ENCODE data around the gene NCBP1. TPM values are rescaled to one million over a fixed set of nuclear protein-coding genes. Genes with fewer than 3 reads are reported as not detected.

NCBP1 gene
- total and polyA plus RNA-seq, 9 donors, result 8.6 to 32.0 (median 19.1) TPM

- DNase-seq, result no peak
- Histone ChIP-seq H3K27ac (no peak overlapping the region), H3K9me3 (no peaks in the 10 kb centered on the region), H3K4me3 (no peak overlapping the region), H3K27me3 (no peaks in the 10 kb centered on the region), H3K36me3 (no peaks in the 10 kb centered on the region), H3K4me1 (ENCODE audit: insufficient read depth) (no peaks in the 10 kb centered on the region)
- WGBS, 3 donors, result 57 to 73% (median 68%) methylated on average over 5 of the region's 5 CpGs
- intact Hi-C loops (cut with DNase I), result no loop called here
- no peak for TF ChIP-seq CTCF (IDR thresholded peaks at IDR 0.05)
- TF ChIP-seq POLR2A (IDR thresholded peaks at IDR 0.05), result no peak
- no peak for TF ChIP-seq EP300 (IDR thresholded peaks at IDR 0.05)
Measured at GRCh38 chr9:97660340-97660739, 26.7 kb downstream of the NCBP1 start.

- Histone ChIP-seq H3K27me3 (no peaks in the 10 kb centered on the region), H3K4me1 (ENCODE audit: insufficient read depth) (no peaks in the 10 kb centered on the region), H3K9me3 (no peaks in the 10 kb centered on the region), H3K36me3 (no peaks in the 10 kb centered on the region), H3K4me3 (no peak overlapping the region), H3K27ac (no peak overlapping the region)
- DNase-seq, result no peak
- intact Hi-C loops (cut with DNase I), result no loop called here
- TF ChIP-seq POLR2A (IDR thresholded peaks at IDR 0.05) (no peak), CTCF (IDR thresholded peaks at IDR 0.05) (no peak), EP300 (IDR thresholded peaks at IDR 0.05) (no peak)
- whole genome bisulfite sequencing, 3 donors, result 86 to 99% (median 89%) methylated on average over 2 of the region's 2 CpGs
Measured at GRCh38 chr9:97660847-97661246, 27.2 kb downstream of the NCBP1 start.

GRCh38 chr9:97665742-97666141, 32.1 kb downstream of the NCBP1 start:
- no peak for TF ChIP-seq POLR2A (IDR thresholded peaks at IDR 0.05)
- TF ChIP-seq CTCF (IDR thresholded peaks at IDR 0.05), result no peak
- TF ChIP-seq EP300 (IDR thresholded peaks at IDR 0.05), result no peak
- intact Hi-C loops (cut with DNase I), result no loop called here
- Histone ChIP-seq H3K4me3 (no peak overlapping the region), H3K36me3 (no peaks in the 10 kb centered on the region), H3K9me3 (no peaks in the 10 kb centered on the region), H3K4me1 (ENCODE audit: insufficient read depth) (no peaks in the 10 kb centered on the region), H3K27ac (no peak overlapping the region), H3K27me3 (no peaks in the 10 kb centered on the region)
- no peak for DNase-seq
- WGBS, 3 donors, result 91 to 93% (median 92%) methylated on average over 3 of the region's 3 CpGs

GRCh38 chr9:97666907-97667686, 33.5 kb downstream of the NCBP1 start:
- intact Hi-C loops (cut with DNase I), result no loop called here
- Histone ChIP-seq H3K36me3 (no peaks in the 10 kb centered on the region), H3K27ac (no peak overlapping the region)

More at GRCh38 chr9:97666907-97667686, 33.5 kb downstream of the NCBP1 start:
- no peaks in the 10 kb centered on the region for H3K27me3 ChIP-seq
- no peaks in the 10 kb centered on the region for H3K4me1 ChIP-seq (ENCODE audit: insufficient read depth)
- DNase-seq, result no peak
- WGBS, 3 donors, result 79 to 86% (median 82%) methylated on average over 5 of the region's 5 CpGs
- TF ChIP-seq EP300 (IDR thresholded peaks at IDR 0.05) (no peak), POLR2A (IDR thresholded peaks at IDR 0.05) (no peak), CTCF (IDR thresholded peaks at IDR 0.05) (no peak)
- H3K9me3 ChIP-seq, result no peaks in the 10 kb centered on the region
- no peak overlapping the region for H3K4me3 ChIP-seq
